ENCODE data around the gene MLIP.

The MLIP gene

GRCh38 chr6:54096811-54097210 lies 14.4 kb upstream of the MLIP start:
- no peak for DNase-seq

- DNase-seq = no peak
Measured at GRCh38 chr6:54097753-54098152, 13.5 kb upstream of the MLIP start.

GRCh38 chr6:54098450-54099044 lies 12.7 kb upstream of the MLIP start:
- DNase-seq = no peak

- DNase-seq = no peak
Measured at GRCh38 chr6:54099225-54099624, 12.0 kb upstream of the MLIP start.

GRCh38 chr6:54100411-54101006 lies 10.7 kb upstream of the MLIP start:
- no peak for DNase-seq

- DNase-seq = no peak
Measured at GRCh38 chr6:54102238-54102637, 9.0 kb upstream of the MLIP start.

GRCh38 chr6:54103497-54103896 lies 7.7 kb upstream of the MLIP start:
- no peak for DNase-seq

GRCh38 chr6:54106727-54107126 lies 4.5 kb upstream of the MLIP start:
- DNase-seq = no peak

- DNase-seq = no peak
Measured at GRCh38 chr6:54107470-54108090, 3.7 kb upstream of the MLIP start.

- DNase-seq = no peak
Measured at GRCh38 chr6:54108271-54108670, 3.0 kb upstream of the MLIP start.

- DNase-seq = no peak
Measured at GRCh38 chr6:54109586-54109985, 1.7 kb upstream of the MLIP start.

GRCh38 chr6:54112151-54112650 lies 958 bp downstream of the MLIP start:
- DNase-seq = no peak

- no peak for DNase-seq
Measured at GRCh38 chr6:54114991-54115390, 3.7 kb downstream of the MLIP start.

GRCh38 chr6:54115966-54116365 lies 4.7 kb downstream of the MLIP start:
- no peak for DNase-seq

GRCh38 chr6:54118117-54118516 lies 6.9 kb downstream of the MLIP start:
- DNase-seq = no peak

GRCh38 chr6:54125493-54125892 lies 14.2 kb downstream of the MLIP start:
- DNase-seq = no peak

- DNase-seq = no peak
Measured at GRCh38 chr6:54130179-54130578, 18.9 kb downstream of the MLIP start.

GRCh38 chr6:54132587-54132986 lies 21.3 kb downstream of the MLIP start:
- DNase-seq = no peak

- DNase-seq = no peak
Measured at GRCh38 chr6:54133186-54133585, 21.9 kb downstream of the MLIP start.

GRCh38 chr6:54134935-54135334 lies 23.7 kb downstream of the MLIP start:
- no peak for DNase-seq

GRCh38 chr6:54135665-54136369 lies 24.6 kb downstream of the MLIP start:
- no peak for DNase-seq

- DNase-seq = no peak
Measured at GRCh38 chr6:54138795-54139194, 27.6 kb downstream of the MLIP start.

GRCh38 chr6:54140811-54141210 lies 29.6 kb downstream of the MLIP start:
- DNase-seq = no peak

Data from NCI-H2029 treated with DMSO at 0.1 percent for 48 hours (cell line).